22Rv1 (cell line): ENCODE measurements around the gene CSRP2.

ENCODE experiments used
- CTCF ChIP-seq: fragments of 450-650 bp; IDR thresholded peaks from 2 replicates; pipeline ENCODE4 v1.5.1; 2017; ENCODE audit warnings: mild to moderate bottlenecking
- ZFX ChIP-seq: fragments of 450-650 bp; IDR thresholded peaks from 2 replicates; pipeline ENCODE4 v1.6.1; 2017; ENCODE audit warnings: antibody characterized with exemption, borderline replicate concordance

DNA sequence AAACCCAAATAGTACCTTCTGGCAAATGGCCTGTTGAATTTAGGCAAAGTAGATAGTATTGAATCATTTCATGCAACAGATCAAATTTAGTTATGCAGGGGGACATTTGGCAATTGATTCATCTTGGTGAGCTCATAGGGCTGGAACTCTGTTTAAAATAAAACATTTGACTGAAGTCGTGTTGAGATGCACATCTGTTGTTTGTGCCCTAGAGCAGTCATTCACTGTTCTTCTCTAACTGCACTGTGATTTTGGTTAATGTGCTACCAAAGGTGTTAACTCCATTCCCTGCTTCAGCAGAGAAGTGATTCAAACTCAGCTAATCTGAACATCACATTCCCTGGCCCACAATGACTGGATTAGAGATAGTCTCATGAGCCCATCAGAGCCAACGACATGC, 44.0 kb upstream of the CSRP2 start:
- TF ChIP-seq CTCF = no peak
- TF ChIP-seq ZFX = no peak
